Measurements from ENCODE around the gene PVRIG.
"Not testable (repeated sequence)": the region's sequence is repeated elsewhere in the genome, so short reads cannot be mapped to it uniquely, and the experiment has no call there.

The PVRIG gene

DNA sequence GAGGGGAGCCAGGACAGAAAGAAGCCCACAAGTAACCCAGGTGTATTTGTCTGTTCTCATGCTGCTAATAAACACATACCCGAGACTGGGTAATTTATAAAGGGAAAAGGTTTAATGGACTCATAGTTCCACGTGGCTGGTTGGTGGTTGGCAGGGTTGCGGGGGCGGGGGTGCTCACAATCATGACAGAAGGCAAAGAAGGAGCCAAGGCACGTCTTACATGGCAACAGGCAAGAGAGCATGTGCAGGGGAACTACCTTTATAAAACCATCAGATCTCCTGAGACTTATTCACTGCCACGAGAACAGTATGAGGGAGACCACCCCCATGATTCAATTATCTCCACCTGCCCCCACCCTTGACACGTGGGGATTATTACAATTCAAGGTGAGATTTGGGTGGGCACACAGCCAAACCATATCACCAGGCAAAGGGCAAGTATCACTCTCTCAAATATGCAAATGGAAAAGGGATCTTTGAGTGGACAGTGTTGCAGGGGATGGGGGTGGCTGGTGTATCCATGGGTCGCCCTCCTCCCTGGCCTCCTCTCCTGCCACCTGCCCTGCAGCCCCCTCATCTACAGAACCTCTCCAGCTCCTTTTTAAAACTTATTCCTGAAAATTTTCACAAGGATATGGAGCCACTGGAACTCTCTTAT, 15.0 kb downstream of the PVRIG start:
- H3K27ac Mint-ChIP-seq; DNase-seq; H3K9me3 Mint-ChIP-seq; ATAC-seq (replicated peaks); H3K27me3 Mint-ChIP-seq: not testable (repeated sequence)
- Mint-ChIP-seq H3K36me3 (peaks cover 28 to 38% of the 10 kb centered on the region in 2 donors), H3K4me3 (peak overlapping the region in 1 of 2 donors; percentile 25), H3K4me1 (peaks cover 11 to 38% of the 10 kb centered on the region in 2 donors)

GRCh38 chr7:100239975-100240374, 20.2 kb downstream of the PVRIG start:
- H3K27me3 Mint-ChIP-seq; DNase-seq; H3K4me3 Mint-ChIP-seq; ATAC-seq (replicated peaks); H3K9me3 Mint-ChIP-seq: not testable (repeated sequence)
- Mint-ChIP-seq H3K4me1 (peaks cover 9 to 47% of the 10 kb centered on the region in 2 donors), H3K36me3 (peaks cover 7 to 15% of the 10 kb centered on the region in 2 donors), H3K27ac (peak overlapping the region; percentile 56)

- H3K27me3 Mint-ChIP-seq, H3K9me3 Mint-ChIP-seq, H3K36me3 Mint-ChIP-seq: not testable (repeated sequence)
- DNase-seq: peak; percentile 43
- peak overlapping the region in 1 of 2 donors; percentile 53 for H3K4me3 Mint-ChIP-seq
- H3K27ac Mint-ChIP-seq: peak overlapping the region; percentile 90
- H3K4me1 Mint-ChIP-seq: peaks cover 12 to 47% of the 10 kb centered on the region in 2 donors
- ATAC-seq (replicated peaks): peak; percentile 89 to 90
These were observed 23.6 kb downstream of the PVRIG start for GRCh38 chr7:100243385-100243784.

DNA sequence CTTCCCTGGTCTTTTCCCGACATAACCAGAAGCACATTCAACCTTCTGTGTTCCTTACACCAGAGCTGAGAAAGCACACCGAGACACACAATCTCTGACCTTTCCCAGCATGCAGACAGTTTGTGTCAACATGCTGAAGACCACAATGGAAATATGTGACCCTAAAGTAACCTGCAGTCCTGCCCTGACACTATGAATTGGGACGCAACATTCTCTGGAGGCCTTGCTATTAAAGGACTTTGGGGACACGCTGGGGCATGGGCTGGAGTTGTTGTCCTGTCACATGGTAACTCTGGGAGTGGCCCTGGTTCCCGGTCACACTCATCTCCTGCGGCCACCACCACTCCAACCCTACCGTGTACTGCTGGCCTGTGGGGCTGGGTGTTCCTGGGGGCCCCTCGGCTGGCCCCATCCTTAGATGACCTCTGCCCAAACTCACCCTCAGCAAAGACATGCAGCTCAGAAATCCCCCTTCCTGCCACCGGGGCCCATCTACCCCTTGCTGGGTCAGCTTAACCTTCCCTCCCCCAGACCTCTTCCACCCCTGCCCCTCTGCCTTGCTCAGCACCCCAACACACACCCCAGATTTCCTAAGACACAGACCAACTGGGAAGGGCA, 25.3 kb downstream of the PVRIG start:
- H3K4me1 Mint-ChIP-seq: peaks cover 10 to 44% of the 10 kb centered on the region in 2 donors
- not testable (repeated sequence) for H3K36me3 Mint-ChIP-seq; H3K9me3 Mint-ChIP-seq; ATAC-seq (replicated peaks); H3K27me3 Mint-ChIP-seq; H3K4me3 Mint-ChIP-seq; H3K27ac Mint-ChIP-seq; DNase-seq

- not testable (repeated sequence) for H3K27me3 Mint-ChIP-seq; H3K9me3 Mint-ChIP-seq; H3K4me3 Mint-ChIP-seq; DNase-seq; H3K27ac Mint-ChIP-seq; ATAC-seq (replicated peaks); H3K36me3 Mint-ChIP-seq
- H3K4me1 Mint-ChIP-seq: peaks cover 10 to 42% of the 10 kb centered on the region in 2 donors
These were observed 26.5 kb downstream of the PVRIG start for GRCh38 chr7:100246121-100246864.

GRCh38 chr7:100246865-100247137, 27.1 kb downstream of the PVRIG start:
- not testable (repeated sequence) for H3K27me3 Mint-ChIP-seq; H3K4me3 Mint-ChIP-seq; ATAC-seq (replicated peaks); H3K36me3 Mint-ChIP-seq; DNase-seq; H3K27ac Mint-ChIP-seq; H3K9me3 Mint-ChIP-seq
- peaks cover 10 to 42% of the 10 kb centered on the region in 2 donors for H3K4me1 Mint-ChIP-seq

DNA sequence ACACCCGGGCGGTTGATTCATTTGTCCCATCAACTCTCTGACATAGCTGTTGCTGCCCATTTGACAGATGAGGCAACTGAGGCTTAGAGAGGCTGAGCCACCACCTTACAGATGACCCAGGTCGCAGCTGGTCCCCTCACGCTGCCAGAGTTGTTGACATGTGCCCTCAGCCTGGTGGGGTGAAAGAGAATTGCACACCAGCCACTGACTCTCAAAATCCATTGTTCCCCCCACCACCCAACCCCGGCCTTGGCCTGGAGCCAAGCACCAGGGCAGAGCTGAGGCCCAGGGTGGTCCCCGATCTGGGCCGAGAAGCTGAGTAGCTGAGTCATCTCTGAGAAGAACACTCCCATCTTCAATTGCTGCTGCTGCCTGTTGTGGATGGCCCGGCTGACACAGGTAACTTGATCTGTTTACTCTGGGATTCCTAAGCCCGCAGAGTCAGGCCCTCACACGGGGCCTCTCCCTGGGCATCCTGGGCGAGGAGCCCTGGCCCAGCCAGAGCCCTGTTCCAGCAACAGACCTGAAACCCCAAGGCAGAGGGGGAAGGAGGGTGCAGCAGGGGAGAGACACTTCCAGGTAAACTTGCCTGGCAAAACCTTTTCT, 27.5 kb downstream of the PVRIG start:
- H3K36me3 Mint-ChIP-seq: peaks cover 0 to 4% of the 10 kb centered on the region in 2 donors
- H3K27ac Mint-ChIP-seq: peak overlapping the region; percentile 26
- no peak overlapping the region for H3K4me3 Mint-ChIP-seq
- no peaks in the 10 kb centered on the region for H3K27me3 Mint-ChIP-seq
- H3K9me3 Mint-ChIP-seq: no peaks in the 10 kb centered on the region
- DNase-seq: no peak
- ATAC-seq (replicated peaks): no peak
- H3K4me1 Mint-ChIP-seq: peaks cover 10 to 40% of the 10 kb centered on the region in 2 donors

- DNase-seq (no peak), ATAC-seq (replicated peaks) (no peak)
- no peak overlapping the region for H3K27ac Mint-ChIP-seq
- H3K4me1 Mint-ChIP-seq: peaks cover 6 to 28% of the 10 kb centered on the region in 2 donors
- no peaks in the 10 kb centered on the region for H3K27me3 Mint-ChIP-seq
- H3K36me3 Mint-ChIP-seq: peaks cover 0 to 4% of the 10 kb centered on the region in 2 donors
- H3K9me3 Mint-ChIP-seq: no peaks in the 10 kb centered on the region
- H3K4me3 Mint-ChIP-seq: no peak overlapping the region
These were observed 28.7 kb downstream of the PVRIG start for GRCh38 chr7:100248483-100248882.

DNA sequence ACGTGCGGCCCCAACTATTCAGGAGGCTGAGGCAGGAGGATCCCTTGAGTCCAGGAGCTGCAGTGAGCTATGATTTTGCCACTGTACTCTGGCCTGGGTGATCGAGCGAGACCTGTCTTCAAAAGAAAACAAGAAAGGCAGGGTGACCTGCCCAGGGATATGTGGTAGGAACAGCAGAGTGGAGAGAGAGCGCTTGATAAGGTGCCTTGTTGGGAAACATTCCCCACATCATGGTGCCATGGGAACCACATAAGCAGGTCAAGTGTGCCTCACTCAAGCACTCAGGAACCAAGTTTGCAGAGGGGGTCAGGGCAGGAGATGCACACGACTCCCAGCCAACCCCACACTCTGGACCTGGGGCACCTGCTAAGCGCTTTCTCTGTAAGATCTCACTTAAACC, 37.3 kb downstream of the PVRIG start:
- DNase-seq (no peak), ATAC-seq (replicated peaks) (no peak)
- H3K4me1 Mint-ChIP-seq: peaks cover 0 to 2% of the 10 kb centered on the region in 2 donors
- H3K4me3 Mint-ChIP-seq: no peak overlapping the region
- H3K9me3 Mint-ChIP-seq: no peaks in the 10 kb centered on the region
- no peak overlapping the region for H3K27ac Mint-ChIP-seq
- peaks cover 0 to 4% of the 10 kb centered on the region in 2 donors for H3K36me3 Mint-ChIP-seq
- H3K27me3 Mint-ChIP-seq: no peaks in the 10 kb centered on the region

- DNase-seq; H3K27ac Mint-ChIP-seq; H3K4me3 Mint-ChIP-seq; H3K9me3 Mint-ChIP-seq; H3K27me3 Mint-ChIP-seq; H3K36me3 Mint-ChIP-seq; H3K4me1 Mint-ChIP-seq; ATAC-seq (replicated peaks): not testable (repeated sequence)
These were observed 40.2 kb downstream of the PVRIG start for GRCh38 chr7:100259984-100260383.

- DNase-seq; H3K9me3 Mint-ChIP-seq; H3K36me3 Mint-ChIP-seq; H3K27me3 Mint-ChIP-seq; H3K27ac Mint-ChIP-seq; ATAC-seq (replicated peaks); H3K4me3 Mint-ChIP-seq: not testable (repeated sequence)
- peaks cover 9 to 15% of the 10 kb centered on the region in 2 donors for H3K4me1 Mint-ChIP-seq
These were observed 43.1 kb downstream of the PVRIG start for GRCh38 chr7:100262896-100263295.

DNA sequence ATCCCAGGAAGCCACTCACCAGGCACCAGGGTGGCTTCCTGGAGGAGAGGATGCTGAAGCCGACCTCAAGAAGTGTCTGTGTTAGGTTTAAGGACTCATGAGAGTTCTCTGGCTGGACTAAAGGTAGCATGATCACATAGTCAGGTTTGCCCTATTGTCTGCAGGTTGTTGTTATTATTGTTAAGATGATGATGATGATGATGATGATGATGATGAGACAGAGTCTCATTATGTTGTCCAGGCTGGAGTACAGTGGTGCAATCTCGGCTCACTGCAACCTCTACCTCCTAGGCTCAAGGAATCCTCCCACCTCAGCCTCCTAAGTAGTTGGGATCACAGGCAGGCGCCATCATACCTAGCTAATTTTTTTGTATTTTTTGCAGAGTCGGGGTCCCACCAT, 44.5 kb downstream of the PVRIG start:
- H3K36me3 Mint-ChIP-seq; DNase-seq; H3K27me3 Mint-ChIP-seq; H3K4me3 Mint-ChIP-seq; H3K27ac Mint-ChIP-seq; H3K9me3 Mint-ChIP-seq; ATAC-seq (replicated peaks): not testable (repeated sequence)
- peaks cover 9 to 15% of the 10 kb centered on the region in 2 donors for H3K4me1 Mint-ChIP-seq

DNA sequence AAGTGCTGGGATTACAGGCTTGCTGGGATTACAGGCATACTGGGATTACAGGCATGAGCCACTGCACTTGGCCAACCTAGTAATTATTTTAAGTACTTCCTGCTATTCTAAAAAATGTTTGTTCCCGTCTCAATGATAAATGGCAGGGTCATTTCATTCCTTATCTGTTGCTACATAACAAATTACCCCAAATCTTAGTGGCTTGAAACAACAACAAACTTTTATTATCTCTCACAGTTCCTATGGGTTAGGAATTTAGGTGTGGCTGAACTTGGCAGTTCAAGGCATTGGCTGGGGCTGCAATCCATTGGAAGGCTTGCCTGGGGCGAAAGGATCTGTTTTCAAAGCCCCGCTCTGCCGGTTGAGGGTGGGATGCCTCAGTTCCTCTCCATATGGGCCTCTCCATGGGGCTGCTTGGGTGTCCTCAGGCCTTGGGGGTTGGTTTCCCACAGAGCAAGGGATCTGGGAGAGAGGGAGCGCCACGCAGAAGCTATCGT, 45.0 kb downstream of the PVRIG start:
- H3K27me3 Mint-ChIP-seq; DNase-seq; H3K4me3 Mint-ChIP-seq; H3K36me3 Mint-ChIP-seq; ATAC-seq (replicated peaks); H3K27ac Mint-ChIP-seq; H3K9me3 Mint-ChIP-seq: not testable (repeated sequence)
- H3K4me1 Mint-ChIP-seq: peaks cover 9 to 19% of the 10 kb centered on the region in 2 donors

GRCh38 chr7:100265851-100266250, 46.1 kb downstream of the PVRIG start:
- not testable (repeated sequence) for H3K27ac Mint-ChIP-seq; ATAC-seq (replicated peaks); H3K27me3 Mint-ChIP-seq; H3K9me3 Mint-ChIP-seq; H3K4me3 Mint-ChIP-seq; DNase-seq; H3K36me3 Mint-ChIP-seq
- peaks cover 14 to 30% of the 10 kb centered on the region in 2 donors for H3K4me1 Mint-ChIP-seq
